Measurements from ENCODE around the gene TGFBI. TPM values are rescaled to one million over a fixed set of nuclear protein-coding genes. Genes with fewer than 3 reads are reported as not detected.

Gene TGFBI
- total RNA-seq, 1 donor from 2014 or later = 345 TPM

DNA sequence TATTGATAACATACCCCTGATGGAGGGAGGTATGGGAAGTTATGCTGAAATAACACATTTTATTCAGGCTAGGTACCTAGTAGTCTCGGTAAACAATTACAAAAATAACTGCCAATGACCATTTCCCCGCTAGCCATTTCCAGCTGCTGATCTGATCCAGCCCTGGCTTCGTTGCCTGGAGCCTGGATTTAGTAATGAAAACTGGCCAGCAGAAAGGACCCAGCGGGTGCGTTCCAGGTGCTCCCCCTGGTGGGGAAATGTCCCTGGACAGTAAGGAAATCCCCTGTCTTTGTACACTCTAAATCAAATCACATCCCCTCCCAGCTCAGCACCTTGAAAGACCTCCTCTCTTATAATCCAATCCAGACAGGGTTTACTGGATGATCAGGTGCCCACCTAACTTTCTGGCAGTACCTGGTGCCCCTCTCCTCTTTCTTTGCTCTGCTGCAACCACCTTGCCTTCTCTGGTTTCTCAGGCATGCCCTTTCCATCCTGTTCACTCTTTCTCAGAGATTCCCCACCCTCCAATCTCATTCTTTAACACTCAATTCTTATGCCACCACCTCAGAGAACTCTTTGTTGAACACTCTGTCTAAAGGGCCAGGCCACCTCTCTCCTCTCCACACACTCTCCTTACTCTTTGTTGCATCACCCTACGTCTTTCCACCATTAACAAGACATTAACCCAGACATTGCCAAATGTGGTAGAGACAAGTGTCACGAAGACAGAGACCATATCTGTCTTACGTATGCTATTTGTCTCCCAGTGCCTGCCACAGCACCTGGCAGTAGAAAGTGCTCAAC, 53.8 kb downstream of the TGFBI start:
- peak; percentile 83 for TF ChIP-seq CTCF (IDR thresholded peaks at IDR 0.05; ENCODE audit: unreplicated experiment)
- H3K4me3 Mint-ChIP-seq = no peak overlapping the region
- no peak overlapping the region for H3K27ac Mint-ChIP-seq
- DNase-seq (ENCODE audit: low spot score in 2 of 2, unreplicated experiment in 2 of 2) = peak; percentile 66 to 88
- H3K27me3 Mint-ChIP-seq (ENCODE audit: low read depth) = peaks cover 14% of the 10 kb centered on the region
- peaks cover 7% of the 10 kb centered on the region for H3K4me1 Mint-ChIP-seq
- no peaks in the 10 kb centered on the region for H3K9me3 Mint-ChIP-seq
- no peaks in the 10 kb centered on the region for H3K36me3 Mint-ChIP-seq

DNA sequence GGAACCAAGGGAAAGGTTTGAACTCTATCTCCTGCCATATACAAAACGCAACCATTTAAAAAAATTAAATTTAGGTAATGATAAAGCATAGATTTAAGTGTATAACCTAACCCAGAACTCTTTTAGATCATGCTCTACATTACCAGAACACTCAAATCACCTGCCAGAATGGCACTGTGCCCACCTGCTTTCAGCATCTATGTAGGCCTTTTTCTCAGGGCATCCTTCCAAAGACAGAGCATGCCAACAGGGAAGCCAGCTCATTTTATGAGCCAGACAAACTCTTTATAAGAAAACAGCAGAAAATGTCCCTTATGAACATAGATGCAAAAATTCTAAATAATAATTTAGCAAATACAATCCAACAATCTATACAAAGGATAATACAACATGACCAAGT, 55.9 kb downstream of the TGFBI start:
- no peaks in the 10 kb centered on the region for H3K9me3 Mint-ChIP-seq
- no peak overlapping the region for H3K27ac Mint-ChIP-seq
- no peak overlapping the region for H3K4me3 Mint-ChIP-seq
- no peak for TF ChIP-seq CTCF (IDR thresholded peaks at IDR 0.05; ENCODE audit: unreplicated experiment)
- no peaks in the 10 kb centered on the region for H3K36me3 Mint-ChIP-seq
- peaks cover 7% of the 10 kb centered on the region for H3K27me3 Mint-ChIP-seq (ENCODE audit: low read depth)
- no peak for DNase-seq (ENCODE audit: low spot score in 2 of 2, unreplicated experiment in 2 of 2)
- peaks cover 9% of the 10 kb centered on the region for H3K4me1 Mint-ChIP-seq

DNA sequence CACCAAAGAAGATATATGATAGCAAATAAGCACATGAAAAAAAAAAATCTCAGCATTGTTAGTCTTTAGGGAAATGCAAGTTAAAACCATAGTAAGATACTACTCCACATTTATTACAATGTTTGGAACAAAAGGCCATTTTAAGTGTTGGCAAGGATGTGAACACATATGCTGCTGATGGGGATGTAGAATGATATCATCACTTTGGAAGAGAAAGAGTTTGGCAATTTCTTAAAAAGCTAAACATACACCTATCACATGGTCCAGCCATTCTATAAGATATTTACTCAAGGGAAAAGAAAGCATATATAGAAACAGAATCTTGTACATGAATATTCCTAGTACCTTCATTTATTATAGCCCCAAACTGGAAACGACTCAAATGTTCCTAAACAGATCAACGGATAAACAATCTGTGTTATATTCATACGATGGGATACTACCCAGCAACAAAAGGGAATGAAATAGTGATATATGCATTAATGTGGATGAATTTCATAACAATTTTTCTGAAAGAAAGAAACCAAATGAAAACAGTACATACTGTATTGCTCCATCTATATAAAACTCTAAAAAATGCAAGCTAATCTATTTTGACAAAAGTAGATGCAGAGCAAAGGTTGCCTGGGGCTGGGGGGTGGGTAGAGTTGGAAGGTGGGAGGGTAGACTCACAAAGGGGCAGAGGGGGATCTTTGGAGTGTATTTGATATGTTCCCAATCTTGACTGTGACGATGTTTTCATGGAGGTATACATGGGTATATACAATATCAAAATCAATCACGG, 58.2 kb downstream of the TGFBI start:
- H3K4me1 Mint-ChIP-seq = peaks cover 9% of the 10 kb centered on the region
- DNase-seq (ENCODE audit: low spot score in 2 of 2, unreplicated experiment in 2 of 2) = no peak

DNA sequence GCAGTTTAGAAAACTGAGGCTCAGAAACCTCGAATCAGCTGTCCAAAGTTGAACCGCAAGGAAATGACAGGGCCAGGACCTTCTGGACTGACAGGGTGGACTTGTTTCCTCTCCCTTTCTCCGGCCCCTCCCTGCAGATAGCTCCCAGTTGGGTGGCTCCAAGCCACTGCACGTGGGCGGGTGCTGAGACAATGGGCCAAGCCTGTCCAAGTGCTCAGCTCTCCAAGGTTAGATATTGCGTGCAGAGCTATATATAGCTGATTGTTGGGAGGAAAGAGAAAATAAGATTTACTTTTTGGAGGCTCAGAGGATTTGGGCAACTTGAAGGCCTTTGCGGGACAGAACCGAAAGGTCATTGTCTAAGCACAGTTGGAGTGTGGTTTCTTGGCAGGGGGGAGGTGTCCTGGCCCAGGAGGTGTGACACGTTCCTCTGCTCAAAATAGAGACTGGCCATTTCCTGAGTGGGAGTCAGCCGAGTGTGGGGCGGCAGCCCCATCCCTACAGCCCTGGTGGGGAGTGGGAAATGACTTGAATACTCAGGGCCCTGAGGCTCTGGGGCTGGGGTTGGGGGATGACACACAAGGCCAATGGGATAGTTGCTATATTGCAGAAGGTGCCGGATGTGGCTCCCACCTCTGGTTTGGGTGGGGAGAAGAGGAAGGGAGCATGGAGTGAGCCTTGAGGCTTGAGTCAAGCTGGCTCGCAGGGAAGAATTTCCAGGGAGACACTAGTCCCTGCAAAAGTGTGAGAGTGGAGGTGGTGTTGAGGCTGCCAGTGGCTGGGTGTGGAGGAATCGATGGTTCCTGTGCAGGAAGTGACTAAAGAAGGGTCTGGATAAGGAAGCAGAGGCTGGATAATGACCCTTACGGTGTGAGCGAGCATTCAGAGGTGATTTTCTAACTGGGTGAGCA, 59.4 kb downstream of the TGFBI start:
- H3K36me3 Mint-ChIP-seq = no peaks in the 10 kb centered on the region
- no peak for DNase-seq (ENCODE audit: low spot score in 2 of 2, unreplicated experiment in 2 of 2)
- H3K9me3 Mint-ChIP-seq = no peaks in the 10 kb centered on the region
- TF ChIP-seq CTCF (IDR thresholded peaks at IDR 0.05; ENCODE audit: unreplicated experiment) = no peak
- H3K4me1 Mint-ChIP-seq = peaks cover 9% of the 10 kb centered on the region
- H3K27ac Mint-ChIP-seq = no peak overlapping the region
- H3K4me3 Mint-ChIP-seq = no peak overlapping the region
- H3K27me3 Mint-ChIP-seq (ENCODE audit: low read depth) = peaks cover 3% of the 10 kb centered on the region

More for the DNA sequence above, 58.2 kb downstream of the TGFBI start:
- Mint-ChIP-seq H3K4me3 (no peak overlapping the region), H3K9me3 (no peaks in the 10 kb centered on the region), H3K27ac (no peak overlapping the region), H3K36me3 (no peaks in the 10 kb centered on the region), H3K27me3 (ENCODE audit: low read depth) (peaks cover 3% of the 10 kb centered on the region)
- no peak for TF ChIP-seq CTCF (IDR thresholded peaks at IDR 0.05; ENCODE audit: unreplicated experiment)

DNA sequence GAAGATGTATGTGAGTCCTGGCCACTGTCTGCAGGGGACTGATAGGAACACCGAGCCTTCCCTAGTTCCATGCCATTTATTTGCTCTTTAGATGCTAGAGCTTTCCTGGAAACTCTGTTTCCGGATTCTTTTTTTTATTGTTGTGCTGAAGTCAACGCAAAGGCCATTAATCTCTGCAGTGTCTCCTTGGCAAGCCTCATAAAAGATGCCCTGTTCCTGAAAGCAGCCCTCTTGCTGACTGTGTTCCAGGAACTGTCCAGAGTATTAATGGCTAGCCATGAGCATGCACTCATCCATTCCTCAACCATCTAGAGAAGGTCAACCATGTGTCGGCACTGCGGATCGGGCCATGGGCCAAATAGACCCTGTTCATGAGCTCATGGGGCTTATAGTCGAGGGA, 61.0 kb downstream of the TGFBI start:
- H3K4me3 Mint-ChIP-seq = no peak overlapping the region
- no peak for TF ChIP-seq CTCF (IDR thresholded peaks at IDR 0.05; ENCODE audit: unreplicated experiment)
- no peak for DNase-seq (ENCODE audit: low spot score in 2 of 2, unreplicated experiment in 2 of 2)

More for the DNA sequence above, 61.0 kb downstream of the TGFBI start:
- Mint-ChIP-seq H3K9me3 (no peaks in the 10 kb centered on the region), H3K27ac (no peak overlapping the region), H3K27me3 (ENCODE audit: low read depth) (peaks cover 7% of the 10 kb centered on the region), H3K4me1 (peaks cover 9% of the 10 kb centered on the region), H3K36me3 (no peaks in the 10 kb centered on the region)
